ENCODE data around the gene CATSPER4. TPM values are rescaled to one million over a fixed set of nuclear protein-coding genes. Genes with fewer than 3 reads are reported as not detected.

Gene CATSPER4
- total and polyA plus RNA-seq, 2 of the 13 experiments (the other 11 are each of a cell fraction or from before 2014, with no cell fraction given): not detected

DNA sequence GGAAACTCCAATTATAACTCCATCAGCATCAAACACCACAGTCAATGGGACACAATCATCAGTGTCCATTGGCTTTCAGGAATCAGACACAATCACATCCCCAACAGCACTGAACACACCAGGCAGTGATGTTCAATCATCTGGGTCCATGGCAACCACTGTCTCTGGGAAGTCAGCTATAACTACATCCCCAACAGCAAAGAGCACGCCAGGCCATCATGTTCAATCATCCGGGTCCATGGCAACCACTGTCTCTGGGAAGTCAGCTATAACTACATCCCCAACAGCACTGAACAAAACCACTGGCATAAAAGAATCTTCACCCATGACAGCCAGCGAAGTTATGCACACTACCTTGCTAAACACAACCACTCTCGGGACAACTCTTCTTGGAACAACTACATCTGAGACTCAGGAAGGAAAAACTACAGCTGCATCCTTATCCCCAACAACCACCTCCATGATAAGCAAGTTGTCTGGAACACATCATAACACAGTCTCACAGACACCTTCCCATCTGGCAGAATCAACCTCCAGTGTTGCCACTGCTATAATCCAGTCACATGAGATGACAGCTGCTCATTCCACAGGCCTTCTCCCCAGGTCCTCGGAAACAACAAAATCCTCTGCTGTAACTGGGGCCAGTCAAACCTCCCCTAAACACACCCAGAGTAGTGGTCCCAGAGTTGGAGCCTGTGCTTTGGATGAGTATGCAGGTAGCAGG, 19.9 kb downstream of the CATSPER4 start (continued):
- TF ChIP-seq, protein P1, sequence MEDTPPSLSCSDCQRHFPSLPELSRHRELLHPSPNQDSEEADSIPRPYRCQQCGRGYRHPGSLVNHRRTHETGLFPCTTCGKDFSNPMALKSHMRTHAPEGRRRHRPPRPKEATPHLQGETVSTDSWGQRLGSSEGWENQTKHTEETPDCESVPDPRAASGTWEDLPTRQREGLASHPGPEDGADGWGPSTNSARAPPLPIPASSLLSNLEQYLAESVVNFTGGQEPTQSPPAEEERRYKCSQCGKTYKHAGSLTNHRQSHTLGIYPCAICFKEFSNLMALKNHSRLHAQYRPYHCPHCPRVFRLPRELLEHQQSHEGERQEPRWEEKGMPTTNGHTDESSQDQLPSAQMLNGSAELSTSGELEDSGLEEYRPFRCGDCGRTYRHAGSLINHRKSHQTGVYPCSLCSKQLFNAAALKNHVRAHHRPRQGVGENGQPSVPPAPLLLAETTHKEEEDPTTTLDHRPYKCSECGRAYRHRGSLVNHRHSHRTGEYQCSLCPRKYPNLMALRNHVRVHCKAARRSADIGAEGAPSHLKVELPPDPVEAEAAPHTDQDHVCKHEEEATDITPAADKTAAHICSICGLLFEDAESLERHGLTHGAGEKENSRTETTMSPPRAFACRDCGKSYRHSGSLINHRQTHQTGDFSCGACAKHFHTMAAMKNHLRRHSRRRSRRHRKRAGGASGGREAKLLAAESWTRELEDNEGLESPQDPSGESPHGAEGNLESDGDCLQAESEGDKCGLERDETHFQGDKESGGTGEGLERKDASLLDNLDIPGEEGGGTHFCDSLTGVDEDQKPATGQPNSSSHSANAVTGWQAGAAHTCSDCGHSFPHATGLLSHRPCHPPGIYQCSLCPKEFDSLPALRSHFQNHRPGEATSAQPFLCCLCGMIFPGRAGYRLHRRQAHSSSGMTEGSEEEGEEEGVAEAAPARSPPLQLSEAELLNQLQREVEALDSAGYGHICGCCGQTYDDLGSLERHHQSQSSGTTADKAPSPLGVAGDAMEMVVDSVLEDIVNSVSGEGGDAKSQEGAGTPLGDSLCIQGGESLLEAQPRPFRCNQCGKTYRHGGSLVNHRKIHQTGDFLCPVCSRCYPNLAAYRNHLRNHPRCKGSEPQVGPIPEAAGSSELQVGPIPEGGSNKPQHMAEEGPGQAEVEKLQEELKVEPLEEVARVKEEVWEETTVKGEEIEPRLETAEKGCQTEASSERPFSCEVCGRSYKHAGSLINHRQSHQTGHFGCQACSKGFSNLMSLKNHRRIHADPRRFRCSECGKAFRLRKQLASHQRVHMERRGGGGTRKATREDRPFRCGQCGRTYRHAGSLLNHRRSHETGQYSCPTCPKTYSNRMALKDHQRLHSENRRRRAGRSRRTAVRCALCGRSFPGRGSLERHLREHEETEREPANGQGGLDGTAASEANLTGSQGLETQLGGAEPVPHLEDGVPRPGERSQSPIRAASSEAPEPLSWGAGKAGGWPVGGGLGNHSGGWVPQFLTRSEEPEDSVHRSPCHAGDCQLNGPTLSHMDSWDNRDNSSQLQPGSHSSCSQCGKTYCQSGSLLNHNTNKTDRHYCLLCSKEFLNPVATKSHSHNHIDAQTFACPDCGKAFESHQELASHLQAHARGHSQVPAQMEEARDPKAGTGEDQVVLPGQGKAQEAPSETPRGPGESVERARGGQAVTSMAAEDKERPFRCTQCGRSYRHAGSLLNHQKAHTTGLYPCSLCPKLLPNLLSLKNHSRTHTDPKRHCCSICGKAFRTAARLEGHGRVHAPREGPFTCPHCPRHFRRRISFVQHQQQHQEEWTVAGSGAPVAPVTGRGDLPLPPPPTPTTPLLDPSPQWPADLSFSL (CRISPR knock-in tag; IDR thresholded peaks at IDR 0.05): no peak
- no peak for TF ChIP-seq MTA3 (CRISPR knock-in tag; IDR thresholded peaks at IDR 0.05)
- TF ChIP-seq, protein P2, sequence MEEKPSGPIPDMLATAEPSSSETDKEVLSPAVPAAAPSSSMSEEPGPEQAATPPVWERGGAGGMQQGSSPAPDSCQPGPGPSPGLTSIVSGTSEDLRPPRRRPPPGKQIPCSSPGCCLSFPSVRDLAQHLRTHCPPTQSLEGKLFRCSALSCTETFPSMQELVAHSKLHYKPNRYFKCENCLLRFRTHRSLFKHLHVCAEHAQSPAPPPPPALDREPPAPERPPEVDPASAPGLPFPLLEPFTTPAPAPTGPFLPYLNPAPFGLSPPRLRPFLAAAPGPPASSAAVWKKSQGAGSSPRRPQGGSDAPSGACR (CRISPR knock-in tag; IDR thresholded peaks at IDR 0.05): no peak

DNA sequence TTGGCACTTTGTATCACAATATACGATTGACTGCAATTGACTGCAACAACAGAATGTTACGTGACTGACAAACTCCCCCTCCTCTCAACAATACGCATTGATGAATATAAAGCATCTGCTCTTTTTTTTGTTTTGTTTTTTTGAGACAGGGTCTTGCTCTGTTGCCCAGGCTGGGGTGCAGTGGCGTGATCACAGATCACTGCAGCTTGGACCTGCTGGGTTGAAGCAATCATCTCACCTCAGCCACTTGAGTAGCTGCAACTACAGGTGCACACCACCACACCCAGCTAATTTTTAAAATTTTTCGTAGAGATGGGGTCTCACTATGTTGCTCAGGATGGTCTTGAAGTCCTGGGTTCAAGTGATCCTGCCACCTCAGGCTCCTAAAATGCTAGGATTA, 22.3 kb downstream of the CATSPER4 start:
- ATAC-seq (no peak), FAIRE-seq (no peak), DNase-seq (ENCODE audit: low spot score) (no peak)
- TF ChIP-seq, protein P3, sequence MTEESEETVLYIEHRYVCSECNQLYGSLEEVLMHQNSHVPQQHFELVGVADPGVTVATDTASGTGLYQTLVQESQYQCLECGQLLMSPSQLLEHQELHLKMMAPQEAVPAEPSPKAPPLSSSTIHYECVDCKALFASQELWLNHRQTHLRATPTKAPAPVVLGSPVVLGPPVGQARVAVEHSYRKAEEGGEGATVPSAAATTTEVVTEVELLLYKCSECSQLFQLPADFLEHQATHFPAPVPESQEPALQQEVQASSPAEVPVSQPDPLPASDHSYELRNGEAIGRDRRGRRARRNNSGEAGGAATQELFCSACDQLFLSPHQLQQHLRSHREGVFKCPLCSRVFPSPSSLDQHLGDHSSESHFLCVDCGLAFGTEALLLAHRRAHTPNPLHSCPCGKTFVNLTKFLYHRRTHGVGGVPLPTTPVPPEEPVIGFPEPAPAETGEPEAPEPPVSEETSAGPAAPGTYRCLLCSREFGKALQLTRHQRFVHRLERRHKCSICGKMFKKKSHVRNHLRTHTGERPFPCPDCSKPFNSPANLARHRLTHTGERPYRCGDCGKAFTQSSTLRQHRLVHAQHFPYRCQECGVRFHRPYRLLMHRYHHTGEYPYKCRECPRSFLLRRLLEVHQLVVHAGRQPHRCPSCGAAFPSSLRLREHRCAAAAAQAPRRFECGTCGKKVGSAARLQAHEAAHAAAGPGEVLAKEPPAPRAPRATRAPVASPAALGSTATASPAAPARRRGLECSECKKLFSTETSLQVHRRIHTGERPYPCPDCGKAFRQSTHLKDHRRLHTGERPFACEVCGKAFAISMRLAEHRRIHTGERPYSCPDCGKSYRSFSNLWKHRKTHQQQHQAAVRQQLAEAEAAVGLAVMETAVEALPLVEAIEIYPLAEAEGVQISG (CRISPR knock-in tag; IDR thresholded peaks at IDR 0.05): no peak
- TF ChIP-seq ZNF121 (CRISPR knock-in tag; IDR thresholded peaks at IDR 0.05): 0 out of 2 replicates have a peak, but pooled peaks have one; percentile 13
- no peak for TF ChIP-seq RBAK (CRISPR knock-in tag; IDR thresholded peaks at IDR 0.05)
- no peak overlapping the region for H3K27ac ChIP-seq (ENCODE audit: extremely low read length, insufficient read depth, low read length)
- no peak overlapping the region for H2AFZ ChIP-seq (ENCODE audit: low read length)
- peaks cover 0 to 6% of the 10 kb centered on the region in 2 experiments; a peak in 2 of 5 replicates for H3K27me3 ChIP-seq (ENCODE audit: control insufficient read depth in 1 of 2, insufficient read depth in 2 of 2, low read length in 2 of 2)
- H3K36me3 ChIP-seq (replicated peaks in 1 of 2; ENCODE audit: control insufficient read depth in 1 of 2, insufficient read depth in 2 of 2, low read length in 2 of 2): no peaks in the 10 kb centered on the region
- in situ Hi-C loops (cut with HindIII; ENCODE audit: extremely low pct_ligation_motif_present, low pct_unique_long_range_greater_than_20kb): no loop called here
- no peak overlapping the region for H3K4me2 ChIP-seq (ENCODE audit: low read depth, low read length)
- ChIA-PET CTCF (ENCODE audit: low intra/inter-chr PET ratio, low total read pairs) (no interaction called here), POLR2A (no interaction called here)
- BruUV-seq (replicated peaks): no TSS peak
- no peaks in the 10 kb centered on the region for H3K4me1 ChIP-seq (ENCODE audit: insufficient read depth, low read length)
- intact Hi-C loops (cut with micrococcal nuclease; ENCODE audit: unreplicated experiment): no loop called here
- 38% methylated on average over 5 of the region's 5 CpGs for WGBS (ENCODE audit: low lambda C conversion rate)
- no peak overlapping the region for H3K4me3 ChIP-seq (replicated peaks in 1 of 3; ENCODE audit: insufficient read depth in 1 of 3, low read depth in 2 of 3, low read length in 3 of 3)
- no peaks in the 10 kb centered on the region for H4K20me1 ChIP-seq (ENCODE audit: insufficient read depth, low read length)
- no peaks in the 10 kb centered on the region for H3K79me2 ChIP-seq (ENCODE audit: insufficient read depth, low read length)
- no peak overlapping the region for H3K9ac ChIP-seq (ENCODE audit: insufficient read depth, low read depth, low read length)
- no peaks in the 10 kb centered on the region for H3K9me3 ChIP-seq (ENCODE audit: low read length)
